CD4-positive, alpha-beta T cell (primary cell): ENCODE measurements around the gene FOSB. TPM values are rescaled to one million over a fixed set of nuclear protein-coding genes. Genes with fewer than 3 reads are reported as not detected.

Source experiments
- ATAC-seq: fragments of 200-7000 bp; cut with Tn5 transposase; one replicate; pipeline ENCODE4 v1.10.0; 2022; ENCODE audit warnings: mild to moderate bottlenecking; ENCODE audit not compliant: poor library complexity
- CTCF ChIA-PET: fragments of 350-600 bp; sonication (Branson Sonifier 250); formaldehyde crosslinking; loops from one replicate; lab custom pipeline; 2021; ENCODE audit warnings: antibody characterized with exemption, inconsistent platforms; lab: Charles Lee
- POLR2A ChIA-PET: fragments of 350-600 bp; sonication (Branson Sonifier 250); formaldehyde crosslinking; loops from one replicate; lab custom pipeline; 2021; ENCODE audit warnings: antibody characterized with exemption, inconsistent platforms; lab: Charles Lee
- DNase-seq, 14 experiments: peaks; one replicate each; pipeline ENCODE4 v3.0.0-alpha.2; 2013 to 2020; ENCODE audit warnings: mixed read lengths in 2 of 14
- H3K27ac ChIP-seq, 2 donors: one replicate each; pipeline versions ENCODE4 v1.5.1 to v1.7.0; 2013; ENCODE audit warnings: low read length in 2 of 2, low read depth in 1 of 2, mild to moderate bottlenecking in 1 of 2
- H3K27me3 ChIP-seq, 2 experiments: 1 replicate in 1 of 2; 2 replicates in 1 of 2; pipeline versions ENCODE4 v1.6.1 to v1.7.0; 2013; ENCODE audit warnings: low read length in 2 of 2, control low read depth in 1 of 2, mild to moderate bottlenecking in 1 of 2, moderate library complexity in 1 of 2; ENCODE audit not compliant: insufficient read depth in 2 of 2, control insufficient read depth in 1 of 2
- H3K36me3 ChIP-seq: one replicate; pipeline ENCODE4 v1.6.1; 2013; ENCODE audit warnings: low read length, control low read depth; ENCODE audit not compliant: insufficient read depth
- H3K4me1 ChIP-seq: one replicate; pipeline ENCODE4 v1.6.1; 2013; ENCODE audit warnings: low read length, control low read depth; ENCODE audit not compliant: insufficient read depth
- H3K4me3 ChIP-seq: one replicate; pipeline ENCODE4 v1.5.1; 2013; ENCODE audit warnings: mild to moderate bottlenecking, low read length, moderate library complexity
- H3K9me3 ChIP-seq, 2 experiments: 1 replicate in 1 of 2; 2 replicates in 1 of 2; pipeline versions ENCODE4 v1.6.1 to v1.7.0; 2013; ENCODE audit warnings: low read length in 2 of 2, mild to moderate bottlenecking in 2 of 2, control low read depth in 1 of 2, moderate library complexity in 1 of 2; ENCODE audit not compliant: control insufficient read depth in 1 of 2, insufficient read depth in 1 of 2
- H3K27ac Mint-ChIP-seq: one replicate; pipeline ENCODE4 v1.8.0; 2020; ENCODE audit warnings: mixed read lengths
- H3K27me3 Mint-ChIP-seq: one replicate; pipeline ENCODE4 v1.8.0; 2021; ENCODE audit warnings: mixed read lengths
- H3K36me3 Mint-ChIP-seq: one replicate; pipeline ENCODE4 v1.8.0; 2021; ENCODE audit warnings: low read depth, mixed read lengths
- H3K4me1 Mint-ChIP-seq: one replicate; pipeline ENCODE4 v1.8.0; 2021; ENCODE audit warnings: low read depth, mixed read lengths
- H3K4me3 Mint-ChIP-seq: one replicate; pipeline ENCODE4 v1.8.0; 2020; ENCODE audit warnings: mild to moderate bottlenecking, mixed read lengths
- H3K9me3 Mint-ChIP-seq: one replicate; pipeline ENCODE4 v1.8.0; 2020; ENCODE audit warnings: mixed read lengths
- CTCF ChIP-seq: fragments of 200-600 bp; IDR thresholded peaks from one replicate; pipeline ENCODE4 v1.8.0; 2022; ENCODE audit warnings: antibody characterized with exemption, mild to moderate bottlenecking
- intact Hi-C, 2 experiments: fragments of 100-400 bp; cut with DNase I in 1 of 2; cut with micrococcal nuclease in 1 of 2; formaldehyde crosslinking; loops; one replicate each; pipeline versions ENCODE4 v1.15.1 to v1.9.0; 2023 to 2025; cut with DNase I, micrococcal nuclease
- total RNA-seq, 174 experiments: library from RNA in 2 of 174; stranded (reverse) in 2 of 174; gene quantifications; one replicate each; pipeline ENCODE4 v1.2.3 and lab custom pipeline; 2021 to 2026

FOSB gene
- total RNA-seq, 2 experiments from 2014 or later: 422 to 424 TPM

GRCh38 chr19:45505996-45506245, 38.1 kb downstream of the FOSB start:
- intact Hi-C loops: loop anchor here (1.0 to 5.0 kb wide), 8 partner anchors 9 to 211 kb away; partner anchors contain the start of genes OPA3 (in 1 of the 2), QPCTL (in 1 of the 2), RTN2 (in 1 of the 2) and SNRPD2 (in 1 of the 2)
- ChIA-PET POLR2A (interaction anchor here (1.1 kb wide), 1 partner anchor 80 kb away, joined by 3 read pairs; no protein-coding TSS in a partner anchor), CTCF (interaction anchor here (0.7 to 2.7 kb wide), 8 partner anchors 10 to 186 kb away, joined by 3 to 11 read pairs (median 4); partner anchors contain the start of gene SNRPD2)
- Mint-ChIP-seq H3K4me3 (peak overlapping the region; percentile 81), H3K4me1 (peaks cover 42% of the 10 kb centered on the region), H3K27ac (peak overlapping the region; percentile 99), H3K36me3 (peaks cover 12% of the 10 kb centered on the region), H3K27me3 (no peaks in the 10 kb centered on the region), H3K9me3 (no peaks in the 10 kb centered on the region)
- no peak for TF ChIP-seq CTCF
- DNase-seq (no peak), ATAC-seq (no peak)
- Histone ChIP-seq H3K27ac (peak overlapping the region; percentile 94 to 95), H3K4me3 (peak overlapping the region; percentile 89), H3K36me3 (peaks cover 3% of the 10 kb centered on the region), H3K27me3 (no peaks in the 10 kb centered on the region), H3K9me3 (no peaks in the 10 kb centered on the region), H3K4me1 (peaks cover 43% of the 10 kb centered on the region)

- ATAC-seq (peak; percentile 76), DNase-seq (peak; percentile 95 to 100 (median 97))
- peak overlapping the region; percentile 94 to 95 for H3K27ac ChIP-seq
- H3K4me3 ChIP-seq: peak overlapping the region; percentile 89
- ChIA-PET CTCF (interaction anchor here (0.6 to 2.7 kb wide), 9 partner anchors 10 to 185 kb away, joined by 3 to 11 read pairs (median 3); partner anchors contain the start of gene SNRPD2), POLR2A (no interaction called here)
- Mint-ChIP-seq H3K9me3 (no peaks in the 10 kb centered on the region), H3K27ac (peak overlapping the region; percentile 99), H3K36me3 (peaks cover 12% of the 10 kb centered on the region), H3K4me3 (peak overlapping the region; percentile 99), H3K27me3 (no peaks in the 10 kb centered on the region), H3K4me1 (peaks cover 47% of the 10 kb centered on the region)
- intact Hi-C loops: loop anchor here (1.0 to 5.0 kb wide), 8 partner anchors 9 to 211 kb away; partner anchors contain the start of genes OPA3 (in 1 of the 2), QPCTL (in 1 of the 2), RTN2 (in 1 of the 2) and SNRPD2 (in 1 of the 2)
- H3K36me3 ChIP-seq: peaks cover 4% of the 10 kb centered on the region
- no peaks in the 10 kb centered on the region for H3K27me3 ChIP-seq
- no peaks in the 10 kb centered on the region for H3K9me3 ChIP-seq
- peak; percentile 63 for TF ChIP-seq CTCF
- H3K4me1 ChIP-seq: peaks cover 47% of the 10 kb centered on the region
Observed at GRCh38 chr19:45506246-45506988, 38.6 kb downstream of the FOSB start.

GRCh38 chr19:45506989-45507871, 39.4 kb downstream of the FOSB start, which contains the start of gene VASP:
TSS of gene VASP (plus strand) at chr19:45507479. CDS start at chr19:45507772, 293 bp downstream.
- Histone ChIP-seq H3K4me1 (peaks cover 50% of the 10 kb centered on the region), H3K4me3 (peak within 1 kb of the TSS; percentile 89), H3K9me3 (no peaks in the 10 kb centered on the region), H3K36me3 (peaks cover 4% of the 10 kb centered on the region), H3K27me3 (no peaks in the 10 kb centered on the region), H3K27ac (peak within 1 kb of the TSS; percentile 94 to 95)
- Mint-ChIP-seq H3K4me3 (peak within 1 kb of the TSS; percentile 99), H3K36me3 (peaks cover 12% of the 10 kb centered on the region), H3K9me3 (no peaks in the 10 kb centered on the region), H3K27me3 (no peaks in the 10 kb centered on the region), H3K27ac (peak within 1 kb of the TSS; percentile 99), H3K4me1 (peaks cover 53% of the 10 kb centered on the region)
- CTCF ChIA-PET: interaction anchor here (1.2 to 2.7 kb wide), 7 partner anchors 21 to 184 kb away, joined by 3 to 11 read pairs (median 8); partner anchors contain the start of gene SNRPD2
- POLR2A ChIA-PET: interaction anchor here (1.0 to 1.5 kb wide), 2 partner anchors 9 to 135 kb away, joined by 3 read pairs; partner anchors contain the start of gene PPM1N
- TF ChIP-seq CTCF: no peak
- DNase-seq: peak; percentile 86 to 96 (median 90)
- peak; percentile 65 for ATAC-seq
- intact Hi-C loops: loop anchor here (1.0 to 5.0 kb wide), 9 partner anchors 10 to 210 kb away; partner anchors contain the start of genes OPA3 (in 1 of the 2), QPCTL (in 1 of the 2), RTN2 (in 1 of the 2) and SNRPD2 (in 1 of the 2)
